Stimulated activated CD4-positive, alpha-beta T cell treated with anti-CD3 and anti-CD28 coated beads, Interleukin-4, amount 100 ng/mL, for 4 hours (primary cell): Measurements from ENCODE around the gene C16orf96.
A peak's percentile ranks its signal among the peaks of the same experiment; 100 is the strongest.

Experiments
- DNase-seq, 2 experiments: peaks; one replicate each; pipeline ENCODE4 v3.0.0-alpha.2; 2020

C16orf96 gene

GRCh38 chr16:4525634-4526277, 30.4 kb upstream of the C16orf96 start:
- no peak for DNase-seq

- DNase-seq: no peak
Measured at GRCh38 chr16:4529085-4530060, 26.8 kb upstream of the C16orf96 start.

GRCh38 chr16:4531811-4532210, 24.3 kb upstream of the C16orf96 start:
- DNase-seq: no peak

GRCh38 chr16:4532238-4532637, 23.9 kb upstream of the C16orf96 start:
- no peak for DNase-seq

- no peak for DNase-seq
Measured at GRCh38 chr16:4533490-4533889, 22.6 kb upstream of the C16orf96 start.

GRCh38 chr16:4534151-4534790, 21.9 kb upstream of the C16orf96 start:
- DNase-seq: no peak

GRCh38 chr16:4535627-4536108, 20.5 kb upstream of the C16orf96 start:
- no peak for DNase-seq

GRCh38 chr16:4536391-4537106, 19.6 kb upstream of the C16orf96 start:
- DNase-seq: no peak

- DNase-seq: no peak
Measured at GRCh38 chr16:4537376-4538343, 18.5 kb upstream of the C16orf96 start.

GRCh38 chr16:4538350-4539235, 17.5 kb upstream of the C16orf96 start, which contains the start of gene CDIP1:
TSS of gene CDIP1 (minus strand) at chr16:4538773. CDS start at chr16:4514130, 24,643 bp downstream.
- DNase-seq: peak; percentile 96

GRCh38 chr16:4539716-4540284, 16.3 kb upstream of the C16orf96 start:
- no peak for DNase-seq

- DNase-seq: no peak
Measured at GRCh38 chr16:4544473-4544872, 11.7 kb upstream of the C16orf96 start.

GRCh38 chr16:4548124-4548523, 8.0 kb upstream of the C16orf96 start:
- DNase-seq: no peak

- DNase-seq: no peak
Measured at GRCh38 chr16:4550591-4550990, 5.5 kb upstream of the C16orf96 start.

GRCh38 chr16:4552541-4552940, 3.6 kb upstream of the C16orf96 start:
- DNase-seq: no peak

GRCh38 chr16:4556580-4556979, 440 bp downstream of the C16orf96 start:
- DNase-seq: no peak

- DNase-seq: no peak
Measured at GRCh38 chr16:4557973-4558372, 1.8 kb downstream of the C16orf96 start.

GRCh38 chr16:4561596-4561995, 5.5 kb downstream of the C16orf96 start:
- DNase-seq: no peak

- no peak for DNase-seq
Measured at GRCh38 chr16:4564661-4565267, 8.6 kb downstream of the C16orf96 start.

- no peak for DNase-seq
Measured at GRCh38 chr16:4566144-4566543, 10.0 kb downstream of the C16orf96 start.
